Measurements from ENCODE around the gene TMTC2.

TMTC2 gene

GRCh38 chr12:82937151-82937550 lies 250.4 kb downstream of the TMTC2 start:
- Histone ChIP-seq H3K9ac (ENCODE audit: low read length) (no peak overlapping the region), H3K4me1 (ENCODE audit: control insufficient read depth, insufficient read depth, low read length) (no peaks in the 10 kb centered on the region), H3K9me3 (ENCODE audit: control insufficient read depth, low read length) (no peaks in the 10 kb centered on the region), H3K27me3 (replicated peaks; ENCODE audit: control insufficient read depth, insufficient read depth, low read length) (no peaks in the 10 kb centered on the region), H3K36me3 (ENCODE audit: control insufficient read depth, insufficient read depth, low read length, severe bottlenecking) (no peaks in the 10 kb centered on the region), H3K4me3 (ENCODE audit: low read length) (no peak overlapping the region)
- DNase-seq (ENCODE audit: low read depth), result no peak

- peak; percentile 39 for DNase-seq (ENCODE audit: low read depth)
- H3K27me3 ChIP-seq (replicated peaks; ENCODE audit: control insufficient read depth, insufficient read depth, low read length), result no peaks in the 10 kb centered on the region
- no peak overlapping the region for H3K4me3 ChIP-seq (ENCODE audit: low read length)
- H3K4me1 ChIP-seq (ENCODE audit: control insufficient read depth, insufficient read depth, low read length), result no peaks in the 10 kb centered on the region
- H3K9me3 ChIP-seq (ENCODE audit: control insufficient read depth, low read length), result no peaks in the 10 kb centered on the region
- no peak overlapping the region for H3K9ac ChIP-seq (ENCODE audit: low read length)
- H3K36me3 ChIP-seq (ENCODE audit: control insufficient read depth, insufficient read depth, low read length, severe bottlenecking), result no peaks in the 10 kb centered on the region
These were observed 255.8 kb downstream of the TMTC2 start for GRCh38 chr12:82942521-82942920.

DNA sequence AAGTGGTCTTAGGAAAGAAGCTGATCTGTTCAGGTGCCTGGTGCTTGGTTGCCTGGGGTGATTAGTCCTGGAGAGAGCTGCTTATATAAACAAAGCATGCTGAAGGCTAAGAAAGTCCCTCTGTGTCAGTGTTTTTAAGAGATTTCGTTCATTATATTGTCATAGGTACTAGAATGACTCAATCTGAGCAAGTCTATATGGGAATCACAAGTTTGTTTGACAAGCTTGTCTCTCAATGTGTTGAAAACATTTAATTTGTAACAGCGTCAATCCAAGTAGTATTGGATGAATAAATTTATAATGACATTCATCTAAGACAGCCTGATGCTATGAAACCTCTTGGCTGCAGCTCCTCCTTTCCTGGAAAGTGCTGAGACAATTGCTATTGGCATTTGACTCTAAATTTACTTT lies 256.3 kb downstream of the TMTC2 start:
- Histone ChIP-seq H3K9ac (ENCODE audit: low read length) (no peak overlapping the region), H3K4me3 (ENCODE audit: low read length) (no peak overlapping the region), H3K36me3 (ENCODE audit: control insufficient read depth, insufficient read depth, low read length, severe bottlenecking) (no peaks in the 10 kb centered on the region), H3K27me3 (replicated peaks; ENCODE audit: control insufficient read depth, insufficient read depth, low read length) (no peaks in the 10 kb centered on the region), H3K9me3 (ENCODE audit: control insufficient read depth, low read length) (no peaks in the 10 kb centered on the region), H3K4me1 (ENCODE audit: control insufficient read depth, insufficient read depth, low read length) (no peaks in the 10 kb centered on the region)
- DNase-seq (ENCODE audit: low read depth), result no peak

- Histone ChIP-seq H3K27me3 (replicated peaks; ENCODE audit: control insufficient read depth, insufficient read depth, low read length) (no peaks in the 10 kb centered on the region), H3K4me3 (ENCODE audit: low read length) (no peak overlapping the region), H3K4me1 (ENCODE audit: control insufficient read depth, insufficient read depth, low read length) (no peaks in the 10 kb centered on the region), H3K9ac (ENCODE audit: low read length) (no peak overlapping the region), H3K9me3 (ENCODE audit: control insufficient read depth, low read length) (no peaks in the 10 kb centered on the region), H3K36me3 (ENCODE audit: control insufficient read depth, insufficient read depth, low read length, severe bottlenecking) (no peaks in the 10 kb centered on the region)
- no peak for DNase-seq (ENCODE audit: low read depth)
These were observed 261.8 kb downstream of the TMTC2 start for GRCh38 chr12:82948491-82948890.

- Histone ChIP-seq H3K4me1 (ENCODE audit: control insufficient read depth, insufficient read depth, low read length) (peaks cover 2% of the 10 kb centered on the region), H3K36me3 (ENCODE audit: control insufficient read depth, insufficient read depth, low read length, severe bottlenecking) (no peaks in the 10 kb centered on the region), H3K27me3 (replicated peaks; ENCODE audit: control insufficient read depth, insufficient read depth, low read length) (no peaks in the 10 kb centered on the region), H3K9ac (ENCODE audit: low read length) (no peak overlapping the region), H3K9me3 (ENCODE audit: control insufficient read depth, low read length) (no peaks in the 10 kb centered on the region), H3K4me3 (ENCODE audit: low read length) (no peak overlapping the region)
- DNase-seq (ENCODE audit: low read depth), result no peak
These were observed 263.6 kb downstream of the TMTC2 start for GRCh38 chr12:82950356-82950755.

- no peak overlapping the region for H3K4me3 ChIP-seq (ENCODE audit: low read length)
- no peaks in the 10 kb centered on the region for H3K27me3 ChIP-seq (replicated peaks; ENCODE audit: control insufficient read depth, insufficient read depth, low read length)
- no peak overlapping the region for H3K9ac ChIP-seq (ENCODE audit: low read length)
- H3K36me3 ChIP-seq (ENCODE audit: control insufficient read depth, insufficient read depth, low read length, severe bottlenecking), result no peaks in the 10 kb centered on the region
- DNase-seq (ENCODE audit: low read depth), result no peak
- H3K9me3 ChIP-seq (ENCODE audit: control insufficient read depth, low read length), result no peaks in the 10 kb centered on the region
- peaks cover 2% of the 10 kb centered on the region for H3K4me1 ChIP-seq (ENCODE audit: control insufficient read depth, insufficient read depth, low read length)
These were observed 266.2 kb downstream of the TMTC2 start for GRCh38 chr12:82952946-82953345.

- no peak overlapping the region for H3K9ac ChIP-seq (ENCODE audit: low read length)
- DNase-seq (ENCODE audit: low read depth), result no peak
- no peaks in the 10 kb centered on the region for H3K9me3 ChIP-seq (ENCODE audit: control insufficient read depth, low read length)
- H3K36me3 ChIP-seq (ENCODE audit: control insufficient read depth, insufficient read depth, low read length, severe bottlenecking), result no peaks in the 10 kb centered on the region
- H3K27me3 ChIP-seq (replicated peaks; ENCODE audit: control insufficient read depth, insufficient read depth, low read length), result no peaks in the 10 kb centered on the region
- peaks cover 2% of the 10 kb centered on the region for H3K4me1 ChIP-seq (ENCODE audit: control insufficient read depth, insufficient read depth, low read length)
- H3K4me3 ChIP-seq (ENCODE audit: low read length), result no peak overlapping the region
These were observed 266.7 kb downstream of the TMTC2 start for GRCh38 chr12:82953397-82953796.

GRCh38 chr12:82954064-82954463 lies 267.4 kb downstream of the TMTC2 start:
- Histone ChIP-seq H3K36me3 (ENCODE audit: control insufficient read depth, insufficient read depth, low read length, severe bottlenecking) (no peaks in the 10 kb centered on the region), H3K4me1 (ENCODE audit: control insufficient read depth, insufficient read depth, low read length) (peaks cover 2% of the 10 kb centered on the region), H3K27me3 (replicated peaks; ENCODE audit: control insufficient read depth, insufficient read depth, low read length) (no peaks in the 10 kb centered on the region), H3K4me3 (ENCODE audit: low read length) (no peak overlapping the region), H3K9ac (ENCODE audit: low read length) (no peak overlapping the region), H3K9me3 (ENCODE audit: control insufficient read depth, low read length) (no peaks in the 10 kb centered on the region)
- DNase-seq (ENCODE audit: low read depth), result no peak

DNA sequence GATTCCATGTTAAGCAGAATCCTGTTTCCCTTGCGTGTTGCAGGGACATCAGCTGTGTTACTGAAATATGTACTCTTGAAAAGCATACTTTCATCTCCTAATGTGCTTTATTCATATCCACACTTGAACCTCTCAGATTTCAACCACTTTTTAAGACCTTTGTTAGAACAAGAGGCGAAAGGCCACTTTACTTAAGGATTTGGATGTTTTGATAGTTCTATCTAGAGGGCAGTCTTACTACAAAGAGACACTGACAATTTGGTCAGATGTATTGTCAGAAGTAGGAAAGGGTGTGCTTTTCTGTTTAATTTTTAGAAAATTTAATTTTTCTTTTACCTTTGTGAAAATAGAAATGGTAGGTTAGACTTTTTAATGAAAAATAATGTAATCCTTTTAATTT lies 267.9 kb downstream of the TMTC2 start:
- no peaks in the 10 kb centered on the region for H3K9me3 ChIP-seq (ENCODE audit: control insufficient read depth, low read length)
- no peak overlapping the region for H3K4me3 ChIP-seq (ENCODE audit: low read length)
- no peaks in the 10 kb centered on the region for H3K27me3 ChIP-seq (replicated peaks; ENCODE audit: control insufficient read depth, insufficient read depth, low read length)
- DNase-seq (ENCODE audit: low read depth), result no peak
- no peak overlapping the region for H3K9ac ChIP-seq (ENCODE audit: low read length)
- no peaks in the 10 kb centered on the region for H3K36me3 ChIP-seq (ENCODE audit: control insufficient read depth, insufficient read depth, low read length, severe bottlenecking)
- peaks cover 2% of the 10 kb centered on the region for H3K4me1 ChIP-seq (ENCODE audit: control insufficient read depth, insufficient read depth, low read length)

GRCh38 chr12:82955043-82955442 lies 268.3 kb downstream of the TMTC2 start:
- Histone ChIP-seq H3K4me1 (ENCODE audit: control insufficient read depth, insufficient read depth, low read length) (peaks cover 2% of the 10 kb centered on the region), H3K4me3 (ENCODE audit: low read length) (no peak overlapping the region), H3K9ac (ENCODE audit: low read length) (no peak overlapping the region), H3K36me3 (ENCODE audit: control insufficient read depth, insufficient read depth, low read length, severe bottlenecking) (no peaks in the 10 kb centered on the region), H3K27me3 (replicated peaks; ENCODE audit: control insufficient read depth, insufficient read depth, low read length) (no peaks in the 10 kb centered on the region), H3K9me3 (ENCODE audit: control insufficient read depth, low read length) (no peaks in the 10 kb centered on the region)
- DNase-seq (ENCODE audit: low read depth), result peak; percentile 49

DNA sequence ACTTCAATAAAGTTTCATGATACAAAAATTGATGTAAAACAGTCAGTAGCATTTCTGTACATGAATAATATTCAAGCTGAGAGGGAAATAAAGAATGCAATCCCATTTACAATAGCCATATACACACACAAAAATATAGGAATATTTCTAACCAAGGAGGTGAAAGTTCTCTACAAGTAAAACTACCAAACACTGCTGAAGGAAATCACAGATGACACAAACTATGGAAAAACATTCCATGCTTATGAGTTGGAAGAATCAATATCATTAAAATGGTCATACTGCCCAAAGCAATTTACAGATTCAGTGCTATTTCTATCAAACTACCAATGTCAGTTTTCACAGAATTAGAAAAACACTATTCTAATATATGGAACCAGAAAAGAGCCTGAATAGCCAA lies 272.3 kb downstream of the TMTC2 start:
- DNase-seq (ENCODE audit: low read depth), result peak; percentile 13
- Histone ChIP-seq H3K9me3 (ENCODE audit: control insufficient read depth, low read length) (no peaks in the 10 kb centered on the region), H3K27me3 (replicated peaks; ENCODE audit: control insufficient read depth, insufficient read depth, low read length) (no peaks in the 10 kb centered on the region), H3K36me3 (ENCODE audit: control insufficient read depth, insufficient read depth, low read length, severe bottlenecking) (no peaks in the 10 kb centered on the region), H3K9ac (ENCODE audit: low read length) (no peak overlapping the region), H3K4me1 (ENCODE audit: control insufficient read depth, insufficient read depth, low read length) (peaks cover 2% of the 10 kb centered on the region), H3K4me3 (ENCODE audit: low read length) (no peak overlapping the region)

- Histone ChIP-seq H3K27me3 (replicated peaks; ENCODE audit: control insufficient read depth, insufficient read depth, low read length) (no peaks in the 10 kb centered on the region), H3K9ac (ENCODE audit: low read length) (no peak overlapping the region), H3K9me3 (ENCODE audit: control insufficient read depth, low read length) (no peaks in the 10 kb centered on the region), H3K36me3 (ENCODE audit: control insufficient read depth, insufficient read depth, low read length, severe bottlenecking) (no peaks in the 10 kb centered on the region), H3K4me1 (ENCODE audit: control insufficient read depth, insufficient read depth, low read length) (no peaks in the 10 kb centered on the region), H3K4me3 (ENCODE audit: low read length) (no peak overlapping the region)
- DNase-seq (ENCODE audit: low read depth), result no peak
These were observed 273.1 kb downstream of the TMTC2 start for GRCh38 chr12:82959821-82960220.
